ENCODE measurements around the gene GUCY2C. TPM values are rescaled to one million over a fixed set of nuclear protein-coding genes. Genes with fewer than 3 reads are reported as not detected.

The GUCY2C gene
- total RNA-seq, 1 donor from 2014 or later, result not detected

- H3K4me3 ChIP-seq, result no peak overlapping the region
- no peak overlapping the region for H3K27ac ChIP-seq
Observed at GRCh38 chr12:14612898-14613445, 83.4 kb downstream of the GUCY2C start.

GRCh38 chr12:14612250-14612649 lies 84.1 kb downstream of the GUCY2C start:
- ATAC-seq, result no peak
- no peaks in the 10 kb centered on the region for H3K9me3 ChIP-seq
- no peaks in the 10 kb centered on the region for H3K36me3 ChIP-seq
- no peak for DNase-seq
- H3K4me1 ChIP-seq, result no peaks in the 10 kb centered on the region
- H3K27me3 ChIP-seq, result no peaks in the 10 kb centered on the region
- no peak overlapping the region for H3K4me3 ChIP-seq
- TF ChIP-seq CTCF (IDR thresholded peaks at IDR 0.05), result no peak
- intact Hi-C loops (cut with DNase I), result no loop called here
- H3K27ac ChIP-seq, result no peak overlapping the region

More at GRCh38 chr12:14612898-14613445, 83.4 kb downstream of the GUCY2C start:
- TF ChIP-seq CTCF (IDR thresholded peaks at IDR 0.05), result no peak
- no peaks in the 10 kb centered on the region for H3K36me3 ChIP-seq
- intact Hi-C loops (cut with DNase I), result no loop called here
- DNase-seq, result no peak
- no peaks in the 10 kb centered on the region for H3K27me3 ChIP-seq
- ATAC-seq, result no peak
- H3K9me3 ChIP-seq, result no peaks in the 10 kb centered on the region
- no peaks in the 10 kb centered on the region for H3K4me1 ChIP-seq

- no peak overlapping the region for H3K4me3 ChIP-seq
- no peaks in the 10 kb centered on the region for H3K27me3 ChIP-seq
- TF ChIP-seq CTCF (IDR thresholded peaks at IDR 0.05), result no peak
- ATAC-seq, result no peak
- intact Hi-C loops (cut with DNase I), result no loop called here
- no peaks in the 10 kb centered on the region for H3K4me1 ChIP-seq
- H3K9me3 ChIP-seq, result no peaks in the 10 kb centered on the region
- H3K27ac ChIP-seq, result no peak overlapping the region
- no peak for DNase-seq
- no peaks in the 10 kb centered on the region for H3K36me3 ChIP-seq
Observed at GRCh38 chr12:14611640-14612203, 84.7 kb downstream of the GUCY2C start.

GRCh38 chr12:14607568-14607967 lies 88.8 kb downstream of the GUCY2C start:
- TF ChIP-seq CTCF (IDR thresholded peaks at IDR 0.05), result no peak
- H3K4me1 ChIP-seq, result no peaks in the 10 kb centered on the region
- no peak overlapping the region for H3K27ac ChIP-seq
- H3K27me3 ChIP-seq, result no peaks in the 10 kb centered on the region
- peaks cover 15% of the 10 kb centered on the region for H3K9me3 ChIP-seq
- H3K4me3 ChIP-seq, result no peak overlapping the region
- intact Hi-C loops (cut with DNase I), result no loop called here
- H3K36me3 ChIP-seq, result no peaks in the 10 kb centered on the region
- ATAC-seq (no peak), DNase-seq (no peak)

GRCh38 chr12:14605401-14605989 lies 90.9 kb downstream of the GUCY2C start:
- intact Hi-C loops (cut with DNase I), result no loop called here
- no peak for DNase-seq
- Histone ChIP-seq H3K27me3 (no peaks in the 10 kb centered on the region), H3K9me3 (peaks cover 15% of the 10 kb centered on the region), H3K4me1 (no peaks in the 10 kb centered on the region), H3K36me3 (no peaks in the 10 kb centered on the region), H3K27ac (no peak overlapping the region), H3K4me3 (no peak overlapping the region)
- no peak for ATAC-seq
- no peak for TF ChIP-seq CTCF (IDR thresholded peaks at IDR 0.05)

Data from upper lobe of right lung (tissue), 1 donor.